NOMO-1 (cell line): ENCODE data around the gene OBP2B.
"Not testable (repeated sequence)": the region's sequence is repeated elsewhere in the genome, so short reads cannot be mapped to it uniquely, and the experiment has no call there.

Source experiments
- DNase-seq, 2 experiments: peaks; one replicate each; lab custom pipeline; 2025; ENCODE audit not compliant: unreplicated experiment in 2 of 2; lab: John Stamatoyannopoulos, UW

Gene OBP2B

GRCh38 chr9:133208880-133209300 is at the start of gene OBP2B:
TSS of gene OBP2B (minus strand) at chr9:133209250. CDS start at chr9:133209199, 51 bp downstream.
- not testable (repeated sequence) for DNase-seq

GRCh38 chr9:133258061-133259015 is 49.3 kb upstream of the OBP2B start:
- no peak for DNase-seq

- DNase-seq: no peak
Measured at GRCh38 chr9:133257465-133257956, 48.5 kb upstream of the OBP2B start.

GRCh38 chr9:133256686-133257091 is 47.6 kb upstream of the OBP2B start:
- DNase-seq: no peak

GRCh38 chr9:133256136-133256461 is 47.0 kb upstream of the OBP2B start:
- no peak for DNase-seq

GRCh38 chr9:133255371-133256135 is 46.5 kb upstream of the OBP2B start:
- no peak for DNase-seq

- DNase-seq: no peak
Measured at GRCh38 chr9:133254471-133254870, 45.4 kb upstream of the OBP2B start.

- DNase-seq: no peak
Measured at GRCh38 chr9:133253268-133253667, 44.2 kb upstream of the OBP2B start.

GRCh38 chr9:133252301-133253020 is 43.4 kb upstream of the OBP2B start:
- no peak for DNase-seq

- DNase-seq: no peak
Measured at GRCh38 chr9:133251773-133252172, 42.7 kb upstream of the OBP2B start.

- DNase-seq: not testable (repeated sequence)
Measured at GRCh38 chr9:133251221-133251620, 42.2 kb upstream of the OBP2B start.

- no peak for DNase-seq
Measured at GRCh38 chr9:133250741-133251170, 41.7 kb upstream of the OBP2B start.

- DNase-seq: no peak
Measured at GRCh38 chr9:133249337-133249736, 40.3 kb upstream of the OBP2B start.

- DNase-seq: no peak
Measured at GRCh38 chr9:133248726-133249295, 39.8 kb upstream of the OBP2B start.

GRCh38 chr9:133247632-133248031 is 38.6 kb upstream of the OBP2B start:
- DNase-seq: no peak

- DNase-seq: no peak
Measured at GRCh38 chr9:133246991-133247390, 37.9 kb upstream of the OBP2B start.

- DNase-seq: no peak
Measured at GRCh38 chr9:133246562-133246961, 37.5 kb upstream of the OBP2B start.

- DNase-seq: no peak
Measured at GRCh38 chr9:133242991-133243390, 33.9 kb upstream of the OBP2B start.

- no peak for DNase-seq
Measured at GRCh38 chr9:133242241-133242640, 33.2 kb upstream of the OBP2B start.

- no peak for DNase-seq
Measured at GRCh38 chr9:133239533-133240090, 30.6 kb upstream of the OBP2B start.
